ENCODE measurements around the gene RNF4. TPM values are rescaled to one million over a fixed set of nuclear protein-coding genes. Genes with fewer than 3 reads are reported as not detected.

RNF4 gene
- total and polyA plus RNA-seq, 2 experiments from 2014 or later, result 56.8 to 58.7 TPM

DNA sequence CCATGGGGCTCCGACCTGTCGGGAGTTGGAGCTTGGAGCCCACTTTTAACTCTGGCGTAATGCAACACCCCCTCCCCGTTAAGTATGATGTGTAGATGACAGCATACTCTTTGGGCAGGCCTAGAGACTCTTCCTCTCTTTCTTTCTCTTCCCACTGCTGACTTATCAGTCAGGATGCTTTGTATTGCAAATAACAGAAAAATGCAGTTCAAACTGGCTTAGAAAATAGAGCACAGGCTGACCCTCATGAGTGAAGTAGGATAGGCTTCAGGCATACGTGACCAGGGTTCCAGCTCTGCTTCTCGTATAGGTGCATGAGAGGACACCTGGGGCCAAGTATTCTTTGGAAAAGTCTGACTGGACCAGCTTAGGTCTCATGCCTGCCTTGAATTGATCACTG, 23.3 kb upstream of the RNF4 start:
- TF ChIP-seq, protein P1, sequence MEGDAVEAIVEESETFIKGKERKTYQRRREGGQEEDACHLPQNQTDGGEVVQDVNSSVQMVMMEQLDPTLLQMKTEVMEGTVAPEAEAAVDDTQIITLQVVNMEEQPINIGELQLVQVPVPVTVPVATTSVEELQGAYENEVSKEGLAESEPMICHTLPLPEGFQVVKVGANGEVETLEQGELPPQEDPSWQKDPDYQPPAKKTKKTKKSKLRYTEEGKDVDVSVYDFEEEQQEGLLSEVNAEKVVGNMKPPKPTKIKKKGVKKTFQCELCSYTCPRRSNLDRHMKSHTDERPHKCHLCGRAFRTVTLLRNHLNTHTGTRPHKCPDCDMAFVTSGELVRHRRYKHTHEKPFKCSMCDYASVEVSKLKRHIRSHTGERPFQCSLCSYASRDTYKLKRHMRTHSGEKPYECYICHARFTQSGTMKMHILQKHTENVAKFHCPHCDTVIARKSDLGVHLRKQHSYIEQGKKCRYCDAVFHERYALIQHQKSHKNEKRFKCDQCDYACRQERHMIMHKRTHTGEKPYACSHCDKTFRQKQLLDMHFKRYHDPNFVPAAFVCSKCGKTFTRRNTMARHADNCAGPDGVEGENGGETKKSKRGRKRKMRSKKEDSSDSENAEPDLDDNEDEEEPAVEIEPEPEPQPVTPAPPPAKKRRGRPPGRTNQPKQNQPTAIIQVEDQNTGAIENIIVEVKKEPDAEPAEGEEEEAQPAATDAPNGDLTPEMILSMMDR (IDR thresholded peaks at IDR 0.05; ENCODE audit: low read depth, low read length), result no peak
- H3K4me1 ChIP-seq (ENCODE audit: low read depth), result no peaks in the 10 kb centered on the region
- no peak overlapping the region for H3K27ac ChIP-seq
- no peak for DNase-seq (ENCODE audit: low read depth in 1 of 2, low spot score in 1 of 2)
- H3K9me3 ChIP-seq (ENCODE audit: low read depth), result no peaks in the 10 kb centered on the region
- no peaks in the 10 kb centered on the region for H3K36me3 ChIP-seq
- no peaks in the 10 kb centered on the region for H3K27me3 ChIP-seq
- H3K4me3 ChIP-seq, result no peak overlapping the region

DNA sequence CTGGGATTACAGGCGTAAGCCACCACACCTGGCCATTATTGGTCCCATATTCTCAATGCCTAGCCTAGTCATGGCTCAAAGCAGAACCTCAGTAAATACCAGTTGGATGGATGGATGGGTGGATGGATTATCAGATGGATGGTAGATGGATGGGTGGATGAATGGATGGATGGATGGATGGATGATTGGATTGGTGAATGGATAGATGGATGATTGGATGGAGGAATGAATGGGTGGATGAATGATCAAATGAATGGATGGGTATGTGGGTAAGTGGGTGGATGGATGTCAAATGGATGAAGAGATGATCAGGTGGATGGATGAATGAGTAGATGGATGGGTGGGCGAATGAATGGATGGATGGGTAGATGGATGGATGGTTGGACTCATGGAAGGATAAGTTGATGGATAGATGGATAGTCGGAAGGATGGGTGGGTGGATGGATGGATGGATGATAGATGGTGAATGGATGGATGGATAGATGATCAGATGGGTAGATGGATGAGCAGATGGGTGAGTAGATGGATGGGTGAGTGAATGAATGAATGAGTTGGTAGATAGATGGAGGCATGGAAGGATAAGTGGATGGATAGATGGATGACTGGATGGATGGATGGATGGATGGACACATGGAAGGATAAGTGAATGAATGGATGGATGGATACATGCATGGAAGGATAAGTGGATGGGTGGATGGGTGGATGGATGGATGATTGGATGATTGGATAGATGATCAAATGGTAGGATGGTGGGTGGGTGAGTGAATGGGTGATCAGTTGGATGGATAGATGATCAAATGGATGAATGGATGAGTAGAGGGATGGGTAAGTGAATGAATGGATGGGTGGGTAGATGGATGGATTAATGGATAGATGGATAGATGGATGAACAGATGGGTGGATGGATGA, 22.0 kb upstream of the RNF4 start:
- Histone ChIP-seq H3K27me3 (no peaks in the 10 kb centered on the region), H3K4me1 (ENCODE audit: low read depth) (no peaks in the 10 kb centered on the region), H3K27ac (no peak overlapping the region), H3K36me3 (no peaks in the 10 kb centered on the region), H3K9me3 (ENCODE audit: low read depth) (no peaks in the 10 kb centered on the region), H3K4me3 (no peak overlapping the region)
- DNase-seq (ENCODE audit: low read depth in 1 of 2, low spot score in 1 of 2), result no peak
- TF ChIP-seq, protein P1 (IDR thresholded peaks at IDR 0.05; ENCODE audit: low read depth, low read length), result no peak

DNA sequence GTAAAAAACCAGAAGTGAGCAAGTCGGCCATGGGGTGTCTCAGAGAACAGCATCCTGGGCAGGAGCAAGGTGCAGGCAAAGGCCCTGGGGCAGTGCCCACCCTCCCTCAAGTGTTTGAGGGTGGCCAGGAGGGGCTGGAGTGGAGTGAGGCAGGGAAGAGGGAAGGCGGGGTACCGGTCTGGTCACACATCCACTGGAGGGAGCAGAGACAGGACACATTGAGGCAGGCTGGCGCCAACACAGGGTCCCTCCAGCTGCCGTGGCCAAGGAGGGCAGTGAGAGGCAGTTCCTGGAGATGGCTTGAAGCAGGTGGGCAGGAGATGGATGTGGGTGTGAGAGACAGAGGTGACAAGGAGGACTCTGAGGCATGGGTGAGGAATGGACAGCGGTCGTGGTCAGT, 20.3 kb upstream of the RNF4 start:
- DNase-seq (ENCODE audit: low read depth in 1 of 2, low spot score in 1 of 2), result no peak
- H3K27me3 ChIP-seq, result no peaks in the 10 kb centered on the region
- TF ChIP-seq, protein P1 (IDR thresholded peaks at IDR 0.05; ENCODE audit: low read depth, low read length), result no peak
- H3K4me1 ChIP-seq (ENCODE audit: low read depth), result no peaks in the 10 kb centered on the region
- H3K27ac ChIP-seq, result no peak overlapping the region
- no peaks in the 10 kb centered on the region for H3K9me3 ChIP-seq (ENCODE audit: low read depth)
- no peak overlapping the region for H3K4me3 ChIP-seq
- no peaks in the 10 kb centered on the region for H3K36me3 ChIP-seq

DNA sequence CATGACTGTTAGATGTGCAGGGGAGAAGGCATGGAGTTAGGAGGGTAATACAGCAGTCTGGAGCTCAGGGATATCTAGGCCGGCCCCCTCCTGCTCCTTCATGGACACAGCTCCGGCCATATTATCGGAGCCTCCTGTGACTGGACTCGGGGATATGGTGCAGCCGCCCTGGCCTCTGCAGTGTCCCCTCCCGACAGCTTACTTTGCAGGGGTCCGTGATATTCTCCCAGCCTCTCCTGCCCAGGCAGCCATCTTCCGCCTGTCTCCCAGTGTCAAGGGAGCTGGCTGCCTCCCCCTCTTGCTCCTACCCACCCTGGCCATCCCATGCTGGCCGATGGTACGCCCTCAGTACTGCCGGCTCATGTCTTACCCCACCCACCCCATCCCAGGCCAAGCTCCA, 19.9 kb upstream of the RNF4 start:
- H3K27ac ChIP-seq, result no peak overlapping the region
- no peaks in the 10 kb centered on the region for H3K9me3 ChIP-seq (ENCODE audit: low read depth)
- DNase-seq (ENCODE audit: low read depth in 1 of 2, low spot score in 1 of 2), result no peak
- H3K36me3 ChIP-seq, result no peaks in the 10 kb centered on the region
- no peak overlapping the region for H3K4me3 ChIP-seq
- no peaks in the 10 kb centered on the region for H3K27me3 ChIP-seq
- H3K4me1 ChIP-seq (ENCODE audit: low read depth), result no peaks in the 10 kb centered on the region
- TF ChIP-seq, protein P1 (IDR thresholded peaks at IDR 0.05; ENCODE audit: low read depth, low read length), result no peak

- Histone ChIP-seq H3K4me1 (ENCODE audit: low read depth) (no peaks in the 10 kb centered on the region), H3K9me3 (ENCODE audit: low read depth) (no peaks in the 10 kb centered on the region), H3K36me3 (no peaks in the 10 kb centered on the region), H3K4me3 (no peak overlapping the region), H3K27me3 (no peaks in the 10 kb centered on the region), H3K27ac (no peak overlapping the region)
- no peak for DNase-seq (ENCODE audit: low read depth in 1 of 2, low spot score in 1 of 2)
- TF ChIP-seq, protein P1 (IDR thresholded peaks at IDR 0.05; ENCODE audit: low read depth, low read length), result no peak
These were observed 19.2 kb upstream of the RNF4 start for GRCh38 chr4:2449511-2450392.
